CD4-positive, alpha-beta memory T cell (primary cell): ENCODE data around the gene SPTBN4. TPM values are rescaled to one million over a fixed set of nuclear protein-coding genes. Genes with fewer than 3 reads are reported as not detected.

Experiments used
- CTCF ChIA-PET: fragments of 350-600 bp; sonication (Branson Sonifier 250); formaldehyde crosslinking; loops from one replicate; lab custom pipeline; 2021; ENCODE audit warnings: inconsistent platforms; ENCODE audit not compliant: partially characterized antibody; lab: Charles Lee
- POLR2A ChIA-PET: fragments of 350-600 bp; sonication (Branson Sonifier 250); formaldehyde crosslinking; loops from one replicate; lab custom pipeline; 2021; ENCODE audit not compliant: partially characterized antibody; lab: Charles Lee
- DNase-seq, 5 donors: peaks; one replicate each; pipeline versions ENCODE4 v3.0.0 to v3.0.0-alpha.2; 2020 to 2022; ENCODE audit warnings: mixed read lengths in 1 of 5
- H3K27ac ChIP-seq: one replicate; pipeline ENCODE4 v1.7.0; 2013; ENCODE audit warnings: low read depth, low read length
- H3K27me3 ChIP-seq: 2 replicates; pipeline ENCODE4 v1.7.0; 2013; ENCODE audit warnings: mild to moderate bottlenecking, low read length, moderate library complexity; ENCODE audit not compliant: insufficient read depth
- H3K36me3 ChIP-seq: 2 replicates; pipeline ENCODE4 v1.7.0; 2013; ENCODE audit warnings: mild to moderate bottlenecking, low read length, moderate library complexity; ENCODE audit not compliant: insufficient read depth
- H3K4me1 ChIP-seq: 2 replicates; pipeline ENCODE4 v1.7.0; 2013; ENCODE audit warnings: mild to moderate bottlenecking, low read length, moderate library complexity; ENCODE audit not compliant: insufficient read depth
- H3K4me3 ChIP-seq, 2 donors: one replicate each; pipeline ENCODE4 v1.7.0; 2013; ENCODE audit warnings: low read length in 2 of 2, mild to moderate bottlenecking in 1 of 2
- H3K9me3 ChIP-seq, 2 donors: one replicate each; pipeline ENCODE4 v1.7.0; 2013; ENCODE audit warnings: low read length in 2 of 2, control low read depth in 1 of 2; ENCODE audit not compliant: control insufficient read depth in 1 of 2
- H3K27ac Mint-ChIP-seq, 7 donors: one replicate each; pipeline ENCODE4 v1.8.0; 2020 to 2021; ENCODE audit warnings: mixed read lengths in 7 of 7, mild to moderate bottlenecking in 6 of 7, inconsistent platforms in 3 of 7, moderate library complexity in 3 of 7
- H3K27me3 Mint-ChIP-seq, 2 donors: one replicate each; pipeline ENCODE4 v1.8.0; 2020 to 2021; ENCODE audit warnings: mixed read lengths in 2 of 2
- H3K36me3 Mint-ChIP-seq, 2 donors: one replicate each; pipeline ENCODE4 v1.8.0; 2020 to 2021; ENCODE audit warnings: mixed read lengths in 2 of 2, inconsistent platforms in 1 of 2, mild to moderate bottlenecking in 1 of 2
- H3K4me1 Mint-ChIP-seq, 4 donors: one replicate each; pipeline ENCODE4 v1.8.0; 2020 to 2021; ENCODE audit warnings: mixed read lengths in 4 of 4, mild to moderate bottlenecking in 1 of 4
- H3K4me3 Mint-ChIP-seq, 8 donors: one replicate each; pipeline ENCODE4 v1.8.0; 2020 to 2021; ENCODE audit warnings: mixed read lengths in 8 of 8, mild to moderate bottlenecking in 7 of 8, moderate library complexity in 6 of 8, inconsistent platforms in 3 of 8
- H3K9me3 Mint-ChIP-seq, 8 donors: one replicate each; pipeline ENCODE4 v1.8.0; 2020 to 2021; ENCODE audit warnings: mixed read lengths in 8 of 8, mild to moderate bottlenecking in 5 of 8, inconsistent platforms in 3 of 8, moderate library complexity in 1 of 8
- intact Hi-C: fragments of 100-400 bp; cut with micrococcal nuclease; formaldehyde crosslinking; loops from one replicate; pipeline ENCODE4 v1.15.1; 2023
- polyA plus RNA-seq, 2 donors: library from polyadenylated mRNA; unstranded; fragments of 300-500 nt; fragmentation: Illumina TruSeq; gene quantifications; one replicate each; pipeline ENCODE4 v1.2.3, GENCODE V29; 2021
- total RNA-seq, 2 experiments: library from RNA; stranded (reverse); gene quantifications; one replicate each; pipeline ENCODE4 v1.2.3, GENCODE V29; 2021

SPTBN4 gene
- total and polyA plus RNA-seq, 4 experiments from 2014 or later, result 0.02 to 0.30 (median 0.17) TPM; not detected in 1

DNA sequence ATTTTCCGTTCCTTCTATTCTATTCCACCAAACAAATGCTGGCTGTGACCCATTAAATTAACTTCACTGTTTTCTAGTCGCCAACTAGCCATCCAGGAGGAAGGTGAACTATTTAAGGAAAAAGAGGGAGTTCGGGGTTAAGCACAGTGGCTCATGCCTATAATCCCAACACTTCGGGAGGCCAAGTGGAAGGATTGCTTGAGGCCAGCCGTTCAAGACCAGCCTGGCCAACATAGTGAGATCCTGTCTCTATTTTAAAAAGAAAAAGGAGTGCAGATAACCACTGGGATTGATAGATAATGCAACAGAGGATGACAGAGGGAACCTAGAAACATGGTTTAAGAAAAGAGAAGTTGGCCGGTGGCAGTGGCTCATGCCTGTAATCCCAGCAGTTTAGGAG, 44.7 kb downstream of the SPTBN4 start:
- intact Hi-C loops, result no loop called here
- CTCF ChIA-PET, result no interaction called here

DNA sequence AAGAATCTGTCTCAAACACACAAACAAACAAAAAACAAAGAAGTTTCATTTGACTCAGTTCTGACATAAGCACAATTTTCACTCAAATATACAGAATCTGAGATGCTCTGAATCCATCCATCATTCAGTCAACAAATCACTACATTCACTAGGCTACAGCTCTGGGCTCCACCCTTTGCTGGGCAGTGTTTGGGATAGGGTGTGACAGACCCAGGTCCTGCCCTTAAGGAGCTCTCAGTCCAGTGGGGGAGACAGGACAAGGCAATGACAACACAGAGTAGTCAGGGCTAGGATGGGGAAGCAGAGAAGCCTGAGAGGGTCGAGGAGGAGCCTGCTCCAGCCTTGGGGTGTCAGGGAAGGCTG, 45.3 kb downstream of the SPTBN4 start:
- peaks cover 12% of the 10 kb centered on the region for H3K27me3 ChIP-seq
- ChIA-PET POLR2A (no interaction called here), CTCF (no interaction called here)
- Mint-ChIP-seq H3K27ac (no peak overlapping the region), H3K4me1 (peaks cover 0 to 15% (median 6%) of the 10 kb centered on the region in 4 donors), H3K4me3 (peak overlapping the region in 5 of 8 donors; percentile 5 to 68 (median 23)), H3K27me3 (peaks cover 37 to 44% of the 10 kb centered on the region in 2 donors), H3K36me3 (no peaks in the 10 kb centered on the region), H3K9me3 (no peaks in the 10 kb centered on the region)
- no peak for DNase-seq
- H3K4me3 ChIP-seq, result no peak overlapping the region
- no peaks in the 10 kb centered on the region for H3K9me3 ChIP-seq
- intact Hi-C loops, result no loop called here
- no peak overlapping the region for H3K27ac ChIP-seq
- no peaks in the 10 kb centered on the region for H3K36me3 ChIP-seq
- H3K4me1 ChIP-seq, result peaks cover 8% of the 10 kb centered on the region

More for the DNA sequence above, 44.7 kb downstream of the SPTBN4 start:
- no peaks in the 10 kb centered on the region for H3K9me3 ChIP-seq
- Mint-ChIP-seq H3K4me3 (peak overlapping the region in 2 of 8 donors; percentile 2 to 42), H3K27ac (no peak overlapping the region), H3K36me3 (no peaks in the 10 kb centered on the region), H3K27me3 (peaks cover 37 to 39% of the 10 kb centered on the region in 2 donors), H3K4me1 (peaks cover 0 to 15% (median 6%) of the 10 kb centered on the region in 4 donors), H3K9me3 (no peaks in the 10 kb centered on the region)
- no peak overlapping the region for H3K4me3 ChIP-seq
- no peak for DNase-seq
- no peak overlapping the region for H3K27ac ChIP-seq
- H3K27me3 ChIP-seq, result peaks cover 12% of the 10 kb centered on the region
- H3K36me3 ChIP-seq, result no peaks in the 10 kb centered on the region
- peaks cover 8% of the 10 kb centered on the region for H3K4me1 ChIP-seq
- POLR2A ChIA-PET, result no interaction called here

DNA sequence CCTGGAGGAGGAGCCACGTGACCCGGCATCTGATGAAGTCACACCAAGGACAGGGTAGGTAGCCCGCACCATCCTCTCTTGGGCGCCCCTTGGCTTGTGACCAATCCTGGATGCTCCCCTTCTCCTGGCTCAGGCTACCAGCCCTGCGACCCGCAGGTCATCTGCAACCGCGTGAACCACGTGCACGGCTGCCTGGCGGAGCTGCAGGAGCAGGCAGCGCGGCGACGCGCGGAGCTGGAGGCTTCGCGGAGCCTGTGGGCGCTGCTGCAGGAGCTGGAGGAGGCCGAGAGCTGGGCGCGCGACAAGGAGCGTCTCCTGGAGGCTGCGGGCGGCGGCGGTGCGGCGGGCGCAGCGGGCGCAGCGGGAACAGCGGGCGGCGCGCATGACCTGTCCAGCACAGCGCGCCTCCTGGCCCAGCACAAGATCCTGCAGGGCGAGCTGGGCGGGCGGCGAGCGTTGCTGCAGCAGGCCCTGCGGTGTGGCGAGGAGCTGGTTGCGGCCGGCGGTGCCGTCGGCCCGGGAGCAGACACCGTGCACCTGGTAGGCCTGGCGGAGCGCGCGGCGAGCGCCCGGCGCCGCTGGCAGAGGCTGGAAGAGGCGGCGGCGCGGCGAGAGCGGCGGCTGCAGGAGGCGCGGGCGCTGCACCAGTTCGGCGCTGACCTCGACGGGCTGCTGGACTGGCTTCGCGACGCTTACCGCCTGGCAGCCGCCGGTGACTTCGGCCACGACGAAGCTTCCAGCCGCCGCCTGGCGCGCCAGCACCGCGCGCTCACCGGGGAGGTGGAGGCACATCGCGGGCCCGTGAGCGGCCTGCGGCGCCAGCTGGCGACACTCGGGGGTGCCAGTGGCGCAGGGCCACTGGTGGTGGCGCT, 45.9 kb downstream of the SPTBN4 start:
- H3K27ac Mint-ChIP-seq, result no peak overlapping the region
- peaks cover 0 to 15% (median 6%) of the 10 kb centered on the region in 4 donors for H3K4me1 Mint-ChIP-seq
- H3K36me3 Mint-ChIP-seq, result no peaks in the 10 kb centered on the region
- ChIA-PET CTCF (no interaction called here), POLR2A (no interaction called here)
- Histone ChIP-seq H3K36me3 (no peaks in the 10 kb centered on the region), H3K4me1 (peaks cover 8% of the 10 kb centered on the region), H3K9me3 (no peaks in the 10 kb centered on the region), H3K27me3 (peaks cover 12% of the 10 kb centered on the region), H3K4me3 (no peak overlapping the region), H3K27ac (no peak overlapping the region)
- H3K4me3 Mint-ChIP-seq, result peak overlapping the region in 1 of 8 donors; percentile 68
- DNase-seq, result no peak
- H3K9me3 Mint-ChIP-seq, result no peaks in the 10 kb centered on the region
- H3K27me3 Mint-ChIP-seq, result peaks cover 39 to 47% of the 10 kb centered on the region in 2 donors
- intact Hi-C loops, result no loop called here

DNA sequence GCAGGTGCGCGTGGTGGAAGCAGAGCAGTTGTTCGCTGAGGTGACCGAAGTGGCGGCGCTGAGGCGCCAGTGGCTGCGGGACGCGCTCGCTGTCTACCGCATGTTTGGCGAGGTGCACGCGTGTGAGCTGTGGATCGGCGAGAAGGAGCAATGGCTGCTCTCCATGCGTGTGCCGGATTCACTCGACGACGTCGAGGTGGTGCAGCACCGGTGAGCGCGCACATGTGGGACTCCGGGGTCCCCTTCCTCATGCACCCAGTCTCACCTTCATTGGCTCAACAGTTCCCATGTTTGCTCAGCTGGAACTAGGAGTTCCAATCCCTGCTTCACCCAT, 46.5 kb downstream of the SPTBN4 start:
- Mint-ChIP-seq H3K9me3 (no peaks in the 10 kb centered on the region), H3K27ac (no peak overlapping the region), H3K4me3 (peak overlapping the region in 2 of 8 donors; percentile 25 to 41), H3K36me3 (no peaks in the 10 kb centered on the region), H3K4me1 (peaks cover 0 to 15% (median 6%) of the 10 kb centered on the region in 4 donors), H3K27me3 (peaks cover 39 to 48% of the 10 kb centered on the region in 2 donors)
- Histone ChIP-seq H3K27ac (no peak overlapping the region), H3K36me3 (no peaks in the 10 kb centered on the region), H3K4me1 (peaks cover 8% of the 10 kb centered on the region), H3K27me3 (peaks cover 12% of the 10 kb centered on the region), H3K9me3 (no peaks in the 10 kb centered on the region), H3K4me3 (no peak overlapping the region)
- intact Hi-C loops, result no loop called here
- no peak for DNase-seq
- POLR2A ChIA-PET, result no interaction called here
- CTCF ChIA-PET, result no interaction called here

DNA sequence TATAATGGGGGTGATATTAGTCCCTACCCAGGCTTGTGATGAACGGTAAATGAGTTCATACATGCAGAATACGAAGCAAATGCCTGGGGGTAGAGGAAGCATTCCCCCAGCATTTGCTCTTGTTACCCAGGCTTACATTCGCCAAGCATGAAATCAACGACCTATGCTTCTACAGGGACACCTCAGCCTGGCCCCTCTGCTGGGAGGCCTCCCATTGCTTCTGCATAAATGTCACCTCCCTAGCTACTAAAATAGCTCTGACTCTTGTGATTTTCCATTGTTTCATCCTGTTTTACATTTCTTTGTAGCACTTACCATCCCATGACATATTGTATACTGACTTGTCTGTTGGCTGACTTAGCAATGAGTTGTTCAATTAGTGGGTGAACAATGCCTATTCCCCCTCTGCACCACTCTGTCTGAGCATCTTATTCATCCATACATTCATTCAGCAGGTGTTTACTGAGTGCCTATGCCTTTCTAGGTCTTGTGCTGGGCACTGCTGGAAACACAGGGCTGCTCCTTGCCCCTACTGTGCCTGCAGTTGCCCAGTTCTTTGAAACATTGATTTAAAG, 47.0 kb downstream of the SPTBN4 start:
- Histone ChIP-seq H3K27ac (no peak overlapping the region), H3K27me3 (peaks cover 12% of the 10 kb centered on the region), H3K36me3 (no peaks in the 10 kb centered on the region), H3K4me3 (no peak overlapping the region), H3K9me3 (no peaks in the 10 kb centered on the region), H3K4me1 (peaks cover 8% of the 10 kb centered on the region)
- no peak overlapping the region for H3K27ac Mint-ChIP-seq
- peaks cover 0 to 15% (median 5%) of the 10 kb centered on the region in 4 donors for H3K4me1 Mint-ChIP-seq
- H3K9me3 Mint-ChIP-seq, result no peaks in the 10 kb centered on the region
- peak overlapping the region in 3 of 8 donors; percentile 25 to 41 (median 25) for H3K4me3 Mint-ChIP-seq
- intact Hi-C loops, result no loop called here
- no peaks in the 10 kb centered on the region for H3K36me3 Mint-ChIP-seq
- no peak for DNase-seq
- POLR2A ChIA-PET, result no interaction called here
- H3K27me3 Mint-ChIP-seq, result peaks cover 36 to 45% of the 10 kb centered on the region in 2 donors
- CTCF ChIA-PET, result no interaction called here

DNA sequence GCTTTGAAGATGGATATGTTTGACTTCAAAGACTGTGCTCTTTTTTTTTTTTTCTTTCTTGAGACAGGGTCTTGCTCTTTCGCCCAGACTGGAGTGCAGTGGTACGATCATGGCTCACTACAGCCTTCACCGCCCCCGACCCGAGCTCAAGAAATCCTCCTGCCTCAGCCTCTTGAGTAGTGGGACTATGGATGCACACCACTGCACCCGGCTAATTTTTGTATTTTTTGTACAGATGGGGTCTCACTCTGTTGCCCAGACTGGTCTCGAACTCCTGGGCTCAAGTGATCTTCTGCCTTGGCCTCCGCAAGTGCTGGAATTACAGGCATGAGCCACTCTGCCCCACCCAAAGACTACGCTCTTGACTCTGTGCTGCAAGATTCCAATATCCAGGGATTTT, 50.4 kb downstream of the SPTBN4 start:
- DNase-seq, result no peak
- H3K27ac ChIP-seq, result no peak overlapping the region
- H3K9me3 ChIP-seq, result no peaks in the 10 kb centered on the region
- ChIA-PET POLR2A (no interaction called here), CTCF (interaction anchor here (1.0 kb wide), 1 partner anchor 53 kb away, joined by 4 read pairs; no protein-coding TSS in a partner anchor)
- Mint-ChIP-seq H3K36me3 (no peaks in the 10 kb centered on the region), H3K27ac (no peak overlapping the region), H3K4me1 (peaks cover 2 to 16% (median 5%) of the 10 kb centered on the region in 4 donors), H3K9me3 (no peaks in the 10 kb centered on the region), H3K4me3 (no peak overlapping the region), H3K27me3 (peaks cover 29 to 37% of the 10 kb centered on the region in 2 donors)
- peaks cover 5% of the 10 kb centered on the region for H3K4me1 ChIP-seq
- no peaks in the 10 kb centered on the region for H3K36me3 ChIP-seq
- intact Hi-C loops, result no loop called here
- H3K27me3 ChIP-seq, result peaks cover 2% of the 10 kb centered on the region
- H3K4me3 ChIP-seq, result no peak overlapping the region
